Measurements from ENCODE around the gene CADPS. TPM values are rescaled to one million over a fixed set of nuclear protein-coding genes. Genes with fewer than 3 reads are reported as not detected.

CADPS gene
- total and polyA plus RNA-seq, 4 donors = 0.13 to 3.6 (median 0.49) TPM

DNA sequence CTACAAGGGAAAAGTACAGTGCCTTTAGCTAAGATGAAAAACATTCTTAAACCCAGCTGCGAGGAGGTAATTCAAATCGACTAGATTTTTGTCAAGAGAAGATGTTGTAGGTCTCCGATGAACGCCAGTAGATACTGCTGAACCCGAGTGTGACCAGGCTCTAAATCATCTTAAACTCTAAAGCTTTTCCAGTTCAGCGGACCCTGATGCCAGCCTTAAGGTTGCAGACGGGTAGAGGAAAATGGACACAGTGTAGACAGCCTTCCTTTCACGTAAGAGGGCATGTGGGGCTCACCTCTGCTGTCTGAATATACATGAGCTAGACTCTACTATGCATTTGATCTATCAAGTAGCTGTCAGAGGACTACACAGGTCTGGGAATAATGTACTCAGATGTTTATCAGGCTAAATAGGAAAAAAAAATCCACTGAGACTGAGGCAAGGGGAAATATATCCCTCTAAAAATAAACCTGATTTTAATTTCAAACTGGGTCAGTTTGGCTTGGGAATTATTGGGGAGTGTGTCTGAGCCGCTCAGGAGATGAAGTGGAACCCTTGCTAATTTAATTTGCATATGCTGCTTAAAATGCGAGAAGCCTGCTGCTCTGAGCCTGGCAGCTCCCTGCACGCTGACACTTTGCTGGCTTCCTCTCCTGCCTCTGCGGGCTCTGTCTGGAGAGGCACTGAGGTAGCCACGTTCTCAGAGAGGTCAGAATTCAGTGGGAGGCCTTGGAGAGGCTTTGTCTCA lies 151.9 kb downstream of the CADPS start:
- Histone ChIP-seq H3K4me3 (no peak overlapping the region), H3K27me3 (ENCODE audit: control insufficient read depth in 3 of 3, insufficient read depth in 3 of 3, low read length in 2 of 3) (peaks cover 0 to 7% (median 0%) of the 10 kb centered on the region in 3 donors), H3K9me3 (ENCODE audit: control insufficient read depth in 4 of 4, insufficient read depth in 3 of 4, low read length in 3 of 4) (no peaks in the 10 kb centered on the region), H3K36me3 (ENCODE audit: control insufficient read depth in 4 of 4, insufficient read depth in 4 of 4, low read length in 4 of 4) (no peaks in the 10 kb centered on the region), H3K4me1 (ENCODE audit: control insufficient read depth in 5 of 5, insufficient read depth in 5 of 5, low read length in 5 of 5) (no peaks in the 10 kb centered on the region), H3K27ac (ENCODE audit: low read depth in 1 of 2, low read length in 1 of 2) (no peak overlapping the region), H3K9ac (ENCODE audit: insufficient read depth in 1 of 2, low read length in 2 of 2) (no peak overlapping the region)
- no peak for ATAC-seq (ENCODE audit: insufficient read depth, low FRiP score)
- TF ChIP-seq, protein P1, sequence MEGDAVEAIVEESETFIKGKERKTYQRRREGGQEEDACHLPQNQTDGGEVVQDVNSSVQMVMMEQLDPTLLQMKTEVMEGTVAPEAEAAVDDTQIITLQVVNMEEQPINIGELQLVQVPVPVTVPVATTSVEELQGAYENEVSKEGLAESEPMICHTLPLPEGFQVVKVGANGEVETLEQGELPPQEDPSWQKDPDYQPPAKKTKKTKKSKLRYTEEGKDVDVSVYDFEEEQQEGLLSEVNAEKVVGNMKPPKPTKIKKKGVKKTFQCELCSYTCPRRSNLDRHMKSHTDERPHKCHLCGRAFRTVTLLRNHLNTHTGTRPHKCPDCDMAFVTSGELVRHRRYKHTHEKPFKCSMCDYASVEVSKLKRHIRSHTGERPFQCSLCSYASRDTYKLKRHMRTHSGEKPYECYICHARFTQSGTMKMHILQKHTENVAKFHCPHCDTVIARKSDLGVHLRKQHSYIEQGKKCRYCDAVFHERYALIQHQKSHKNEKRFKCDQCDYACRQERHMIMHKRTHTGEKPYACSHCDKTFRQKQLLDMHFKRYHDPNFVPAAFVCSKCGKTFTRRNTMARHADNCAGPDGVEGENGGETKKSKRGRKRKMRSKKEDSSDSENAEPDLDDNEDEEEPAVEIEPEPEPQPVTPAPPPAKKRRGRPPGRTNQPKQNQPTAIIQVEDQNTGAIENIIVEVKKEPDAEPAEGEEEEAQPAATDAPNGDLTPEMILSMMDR (IDR thresholded peaks at IDR 0.05; ENCODE audit: control extremely low read depth, extremely low read depth) = no peak
- DNase-seq = no peak
- WGBS, 2 donors = 49 to 52% methylated on average over 13 of the region's 13 CpGs

DNA sequence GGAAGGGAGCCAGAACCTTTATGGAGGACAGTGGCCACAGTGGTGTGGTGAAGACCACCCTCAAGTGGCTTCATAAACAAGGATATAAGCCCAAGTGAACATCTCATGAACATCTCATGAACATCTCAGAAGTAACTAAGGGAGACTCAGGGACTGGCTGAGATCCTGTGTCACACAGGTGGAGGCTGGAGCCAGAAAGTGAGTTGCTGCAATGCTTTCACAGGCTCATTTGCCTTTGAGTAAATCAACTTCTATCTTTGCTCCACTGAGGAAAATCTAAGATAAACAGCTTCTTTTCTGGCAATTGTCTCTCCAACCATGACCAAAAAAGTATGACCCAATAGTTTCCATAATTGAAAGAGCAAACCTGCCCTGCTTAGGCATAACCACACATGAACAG lies 152.9 kb downstream of the CADPS start:
- TF ChIP-seq, protein P1 (IDR thresholded peaks at IDR 0.05; ENCODE audit: control extremely low read depth, extremely low read depth) = no peak
- no peak for ATAC-seq (ENCODE audit: insufficient read depth, low FRiP score)

DNA sequence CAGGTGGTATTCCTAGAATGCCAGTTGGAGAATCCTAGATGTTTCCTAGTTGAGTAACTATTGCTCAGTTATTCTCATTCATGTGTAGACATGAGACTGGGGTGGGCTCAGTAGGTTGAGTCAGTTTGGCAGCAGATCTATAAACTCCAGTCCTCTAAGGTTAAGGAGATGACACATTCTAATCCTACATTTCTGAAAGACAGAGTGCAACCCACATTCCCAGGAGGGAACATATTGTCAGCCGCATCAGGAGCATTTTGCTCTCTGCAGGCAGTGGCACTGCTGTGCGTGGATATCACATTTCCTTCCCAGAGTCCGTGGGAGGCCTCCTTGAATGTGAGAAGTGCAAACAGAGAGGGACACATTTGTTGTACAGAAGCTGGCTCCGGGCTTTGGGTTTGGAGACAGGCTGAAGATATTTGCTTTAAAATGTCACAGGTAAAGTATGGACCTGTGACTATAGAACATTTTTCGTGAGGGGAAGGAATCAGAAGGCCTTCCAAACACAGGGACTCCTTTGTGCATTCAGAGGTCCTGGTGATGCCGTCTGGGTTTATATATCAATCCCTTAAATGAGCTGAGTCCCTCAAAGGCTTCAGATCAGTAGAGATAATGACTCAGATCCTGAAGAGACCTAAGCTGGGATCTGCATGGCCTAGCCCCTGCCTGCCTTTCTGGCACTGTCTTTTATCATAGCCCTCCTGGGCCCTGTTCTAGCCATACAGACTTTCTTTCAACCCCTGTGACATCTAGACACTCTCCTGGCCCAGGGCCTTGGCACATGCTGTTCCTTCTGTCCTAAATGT lies 156.5 kb downstream of the CADPS start:
- WGBS, 2 donors = 44% methylated on average over 6 of the region's 6 CpGs
- TF ChIP-seq, protein P1 (IDR thresholded peaks at IDR 0.05; ENCODE audit: control extremely low read depth, extremely low read depth) = no peak

More for the DNA sequence above, 152.9 kb downstream of the CADPS start:
- no peak overlapping the region for H3K9ac ChIP-seq (ENCODE audit: insufficient read depth in 1 of 2, low read length in 2 of 2)
- H3K9me3 ChIP-seq (ENCODE audit: control insufficient read depth in 4 of 4, insufficient read depth in 3 of 4, low read length in 3 of 4) = no peaks in the 10 kb centered on the region
- no peak for DNase-seq
- no peak overlapping the region for H3K4me3 ChIP-seq
- no peaks in the 10 kb centered on the region for H3K36me3 ChIP-seq (ENCODE audit: control insufficient read depth in 4 of 4, insufficient read depth in 4 of 4, low read length in 4 of 4)
- H3K4me1 ChIP-seq (ENCODE audit: control insufficient read depth in 5 of 5, insufficient read depth in 5 of 5, low read length in 5 of 5) = no peaks in the 10 kb centered on the region
- H3K27me3 ChIP-seq (ENCODE audit: control insufficient read depth in 3 of 3, insufficient read depth in 3 of 3, low read length in 2 of 3) = peaks cover 0 to 7% (median 4%) of the 10 kb centered on the region in 3 donors
- H3K27ac ChIP-seq (ENCODE audit: low read depth in 1 of 2, low read length in 1 of 2) = no peak overlapping the region

More for the DNA sequence above, 156.5 kb downstream of the CADPS start:
- ATAC-seq (ENCODE audit: insufficient read depth, low FRiP score) (no peak), DNase-seq (no peak)
- H3K4me1 ChIP-seq (ENCODE audit: control insufficient read depth in 5 of 5, insufficient read depth in 5 of 5, low read length in 5 of 5) = no peaks in the 10 kb centered on the region
- H3K27ac ChIP-seq (ENCODE audit: low read depth in 1 of 2, low read length in 1 of 2) = no peak overlapping the region
- H3K4me3 ChIP-seq = no peak overlapping the region
- no peaks in the 10 kb centered on the region for H3K9me3 ChIP-seq (ENCODE audit: control insufficient read depth in 4 of 4, insufficient read depth in 3 of 4, low read length in 3 of 4)
- H3K27me3 ChIP-seq (ENCODE audit: control insufficient read depth in 3 of 3, insufficient read depth in 3 of 3, low read length in 2 of 3) = peaks cover 0 to 4% (median 4%) of the 10 kb centered on the region in 3 donors
- no peak overlapping the region for H3K9ac ChIP-seq (ENCODE audit: insufficient read depth in 1 of 2, low read length in 2 of 2)
- H3K36me3 ChIP-seq (ENCODE audit: control insufficient read depth in 4 of 4, insufficient read depth in 4 of 4, low read length in 4 of 4) = no peaks in the 10 kb centered on the region

Data from lung (tissue), 12 donors.